ENCODE data around the gene AHRR.
A peak's percentile ranks its signal among the peaks of the same experiment; 100 is the strongest.

DNA sequence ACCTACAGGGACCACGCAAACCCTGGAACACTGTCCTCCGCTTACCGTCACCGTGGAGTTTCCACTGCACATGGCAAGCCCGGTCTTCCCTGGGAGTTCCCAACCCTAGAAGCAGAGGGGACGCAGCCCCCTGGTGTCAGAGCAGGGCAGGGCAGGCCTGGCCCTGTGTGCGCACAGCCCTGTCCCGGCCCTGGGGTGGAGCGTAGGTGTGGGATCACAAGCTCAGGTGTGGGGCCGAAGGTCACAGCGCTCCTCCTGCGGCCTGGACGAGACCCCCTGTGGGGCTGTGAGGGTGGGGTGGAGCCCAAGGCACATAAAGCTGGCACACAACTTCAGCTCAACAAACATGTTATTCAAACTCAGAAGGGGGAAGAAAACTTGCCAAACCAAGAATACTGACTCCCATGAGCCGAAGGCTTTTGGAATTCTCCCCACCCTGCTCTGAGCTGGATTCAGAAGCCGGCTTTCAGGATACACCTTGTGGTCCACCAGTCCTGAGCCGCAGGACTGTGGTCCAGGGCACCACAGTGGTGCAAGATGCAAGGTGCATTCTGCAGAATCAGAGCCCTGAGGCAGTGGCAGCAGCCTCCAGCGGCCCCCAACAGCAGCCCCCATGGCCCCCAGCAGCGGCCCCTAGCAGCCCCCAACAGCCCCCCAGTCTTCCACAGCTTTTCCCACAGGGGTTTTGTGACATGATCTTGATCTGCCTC lies 109.6 kb downstream of the AHRR start:
- TF ChIP-seq MAZ (IDR thresholded peaks at IDR 0.05; ENCODE audit: borderline replicate concordance, low read depth, low read length): no peak
- TF ChIP-seq POLR2A (IDR thresholded peaks at IDR 0.05; ENCODE audit: low read length): no peak
- TF ChIP-seq, protein P1, sequence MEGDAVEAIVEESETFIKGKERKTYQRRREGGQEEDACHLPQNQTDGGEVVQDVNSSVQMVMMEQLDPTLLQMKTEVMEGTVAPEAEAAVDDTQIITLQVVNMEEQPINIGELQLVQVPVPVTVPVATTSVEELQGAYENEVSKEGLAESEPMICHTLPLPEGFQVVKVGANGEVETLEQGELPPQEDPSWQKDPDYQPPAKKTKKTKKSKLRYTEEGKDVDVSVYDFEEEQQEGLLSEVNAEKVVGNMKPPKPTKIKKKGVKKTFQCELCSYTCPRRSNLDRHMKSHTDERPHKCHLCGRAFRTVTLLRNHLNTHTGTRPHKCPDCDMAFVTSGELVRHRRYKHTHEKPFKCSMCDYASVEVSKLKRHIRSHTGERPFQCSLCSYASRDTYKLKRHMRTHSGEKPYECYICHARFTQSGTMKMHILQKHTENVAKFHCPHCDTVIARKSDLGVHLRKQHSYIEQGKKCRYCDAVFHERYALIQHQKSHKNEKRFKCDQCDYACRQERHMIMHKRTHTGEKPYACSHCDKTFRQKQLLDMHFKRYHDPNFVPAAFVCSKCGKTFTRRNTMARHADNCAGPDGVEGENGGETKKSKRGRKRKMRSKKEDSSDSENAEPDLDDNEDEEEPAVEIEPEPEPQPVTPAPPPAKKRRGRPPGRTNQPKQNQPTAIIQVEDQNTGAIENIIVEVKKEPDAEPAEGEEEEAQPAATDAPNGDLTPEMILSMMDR (IDR thresholded peaks at IDR 0.05): peak; percentile 45; the same call in 2 of the 3 replicates
- TF ChIP-seq, protein P2, sequence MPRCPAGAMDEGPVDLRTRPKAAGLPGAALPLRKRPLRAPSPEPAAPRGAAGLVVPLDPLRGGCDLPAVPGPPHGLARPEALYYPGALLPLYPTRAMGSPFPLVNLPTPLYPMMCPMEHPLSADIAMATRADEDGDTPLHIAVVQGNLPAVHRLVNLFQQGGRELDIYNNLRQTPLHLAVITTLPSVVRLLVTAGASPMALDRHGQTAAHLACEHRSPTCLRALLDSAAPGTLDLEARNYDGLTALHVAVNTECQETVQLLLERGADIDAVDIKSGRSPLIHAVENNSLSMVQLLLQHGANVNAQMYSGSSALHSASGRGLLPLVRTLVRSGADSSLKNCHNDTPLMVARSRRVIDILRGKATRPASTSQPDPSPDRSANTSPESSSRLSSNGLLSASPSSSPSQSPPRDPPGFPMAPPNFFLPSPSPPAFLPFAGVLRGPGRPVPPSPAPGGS (IDR thresholded peaks at IDR 0.05): no peak
- no peak for TF ChIP-seq RFX5 (IDR thresholded peaks at IDR 0.05)
- no peak for TF ChIP-seq POLR2AphosphoS2 (conservative IDR thresholded peaks at IDR 0.05; ENCODE audit: low read length)
- TF ChIP-seq, protein P3, sequence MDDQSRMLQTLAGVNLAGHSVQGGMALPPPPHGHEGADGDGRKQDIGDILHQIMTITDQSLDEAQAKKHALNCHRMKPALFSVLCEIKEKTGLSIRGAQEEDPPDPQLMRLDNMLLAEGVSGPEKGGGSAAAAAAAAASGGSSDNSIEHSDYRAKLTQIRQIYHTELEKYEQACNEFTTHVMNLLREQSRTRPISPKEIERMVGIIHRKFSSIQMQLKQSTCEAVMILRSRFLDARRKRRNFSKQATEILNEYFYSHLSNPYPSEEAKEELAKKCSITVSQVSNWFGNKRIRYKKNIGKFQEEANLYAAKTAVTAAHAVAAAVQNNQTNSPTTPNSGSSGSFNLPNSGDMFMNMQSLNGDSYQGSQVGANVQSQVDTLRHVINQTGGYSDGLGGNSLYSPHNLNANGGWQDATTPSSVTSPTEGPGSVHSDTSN (IDR thresholded peaks at IDR 0.05): no peak
- TF ChIP-seq SMC3 (IDR thresholded peaks at IDR 0.05): peak; percentile 65
- TF ChIP-seq RCOR1 (IDR thresholded peaks at IDR 0.05; ENCODE audit: low read depth, low read length): no peak
- TF ChIP-seq NR3C1 (IDR thresholded peaks at IDR 0.05): no peak
- no peak for TF ChIP-seq CHD2 (IDR thresholded peaks at IDR 0.05; ENCODE audit: low read length, partially characterized antibody)
- no peak for TF ChIP-seq HDAC2 (IDR thresholded peaks at IDR 0.05)
- TF ChIP-seq JUN (IDR thresholded peaks at IDR 0.05): no peak
